GM12891 (cell line): ENCODE data around the gene WIF1.

Source experiments
- DNase-seq: peaks from one replicate; pipeline ENCODE4 v3.0.0; 2011; ENCODE audit warnings: low spot score; ENCODE audit not compliant: insufficient read length
- FAIRE-seq: peaks from 2 replicates; lab custom pipeline; 2011; peaks lifted over from hg19 to GRCh38; lab: Jason Lieb, UNC
- PAX5 ChIP-seq: IDR thresholded peaks from 2 replicates; pipeline ENCODE4 v1.6.1; 2011; ENCODE audit warnings: low read length, moderate library complexity, mild to moderate bottlenecking; ENCODE audit not compliant: insufficient read depth, severe bottlenecking
- POLR2A ChIP-seq: IDR thresholded peaks from 2 replicates; pipeline ENCODE4 v1.6.1; 2011; ENCODE audit warnings: low read depth, low read length, control low read depth
- POLR2AphosphoS5 ChIP-seq: IDR thresholded peaks from 2 replicates; pipeline ENCODE4 v1.6.1; 2011; ENCODE audit warnings: low read depth, low read length, control low read depth
- POU2F2 ChIP-seq: IDR thresholded peaks from 2 replicates; pipeline ENCODE4 v1.6.1; 2011; ENCODE audit warnings: low read depth, mild to moderate bottlenecking, control low read depth, low read length, moderate library complexity
- SPI1 ChIP-seq: IDR thresholded peaks from 2 replicates; pipeline ENCODE4 v1.6.1; 2011; ENCODE audit warnings: low read depth, low read length, control low read depth
- TAF1 ChIP-seq: IDR thresholded peaks from 2 replicates; pipeline ENCODE4 v1.6.1; 2011; ENCODE audit warnings: low read depth, low read length, control low read depth

Gene WIF1

DNA sequence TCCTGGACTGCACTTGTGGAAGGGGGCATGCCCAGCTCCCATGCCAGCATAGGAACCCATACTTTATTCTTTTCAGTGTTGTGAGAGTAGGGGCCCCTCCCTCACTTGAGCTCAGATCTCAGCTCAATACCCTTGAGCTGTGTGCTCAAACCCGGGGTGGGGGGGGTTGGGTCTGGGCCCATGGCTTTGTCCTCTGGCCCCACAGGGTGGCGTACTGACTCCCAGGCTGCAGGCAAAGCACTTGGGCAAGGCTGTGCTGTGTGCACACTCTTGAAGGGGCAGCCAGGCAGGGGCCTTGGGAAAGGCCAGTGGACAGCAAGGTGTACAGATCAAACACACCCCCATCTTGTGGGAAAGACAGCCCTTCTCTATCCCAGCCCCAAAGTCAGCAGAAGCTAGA lies 81.8 kb downstream of the WIF1 start:
- no peak for FAIRE-seq

DNA sequence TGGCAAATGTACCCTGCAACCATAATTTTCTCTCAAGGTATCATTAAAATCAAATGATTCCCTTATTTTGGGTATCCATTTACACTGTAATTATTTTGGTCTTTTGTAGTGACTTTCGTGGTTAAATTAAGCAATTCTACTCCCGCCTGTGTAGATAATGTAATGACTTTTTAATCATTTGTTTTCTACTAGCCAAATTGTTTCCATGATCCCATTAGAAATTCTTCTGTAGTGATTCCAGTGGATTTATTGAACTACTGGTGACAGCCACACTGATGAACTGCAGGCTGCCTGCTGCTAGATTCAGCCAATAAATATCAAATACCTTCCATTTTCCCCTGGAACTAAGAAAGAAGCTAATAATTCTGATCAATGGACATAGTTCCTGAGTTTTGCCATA lies 96.0 kb downstream of the WIF1 start:
- DNase-seq (no peak), FAIRE-seq (no peak)
- no peak for TF ChIP-seq POU2F2
- TF ChIP-seq PAX5, result no peak
- no peak for TF ChIP-seq SPI1
- TF ChIP-seq POLR2AphosphoS5, result no peak
- no peak for TF ChIP-seq POLR2A
- TF ChIP-seq TAF1, result no peak

More for the DNA sequence above, 81.8 kb downstream of the WIF1 start:
- no peak for DNase-seq
- TF ChIP-seq PAX5 (no peak), SPI1 (no peak), POLR2A (no peak), POU2F2 (no peak), TAF1 (no peak), POLR2AphosphoS5 (no peak)

DNA sequence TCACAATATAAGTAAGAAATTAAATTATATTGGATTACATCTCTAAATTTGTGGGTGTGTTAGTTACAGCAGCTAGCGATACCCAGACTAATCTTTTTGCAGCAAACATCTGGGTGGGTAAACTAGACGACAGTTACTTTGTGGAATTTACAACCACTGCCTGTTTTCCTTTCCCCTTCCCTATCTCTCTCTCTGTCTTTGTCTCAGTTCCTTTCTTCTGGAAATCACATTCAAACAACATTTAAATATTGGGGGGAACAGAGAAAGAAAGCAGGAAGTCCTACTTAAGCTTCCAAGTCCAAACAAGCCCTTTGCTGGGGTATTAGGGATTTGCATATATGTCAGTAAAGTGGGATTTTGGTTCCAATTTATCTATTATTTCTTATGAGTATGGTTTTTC lies 97.6 kb downstream of the WIF1 start:
- TF ChIP-seq POU2F2 (no peak), POLR2A (no peak), SPI1 (no peak), POLR2AphosphoS5 (no peak), TAF1 (no peak), PAX5 (no peak)
- FAIRE-seq, result no peak
- no peak for DNase-seq

DNA sequence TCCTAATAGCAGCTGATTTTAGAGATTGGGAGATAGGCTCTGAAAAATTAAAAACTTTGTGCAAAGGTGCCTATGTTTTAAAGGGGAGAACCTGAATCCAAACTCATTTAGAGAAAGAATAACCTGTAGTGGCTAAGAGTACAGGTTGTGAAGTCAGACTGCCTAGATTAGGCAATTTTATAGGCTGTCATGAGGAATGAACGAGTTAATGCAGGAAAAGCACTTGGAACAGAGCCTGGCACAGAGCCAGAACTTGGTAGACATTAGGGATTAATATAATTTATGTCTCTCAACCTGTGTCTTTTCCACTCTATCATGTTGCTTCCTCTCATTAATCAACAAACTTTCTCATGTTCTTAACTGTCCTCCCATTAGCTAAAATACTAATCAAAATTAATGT lies 98.1 kb downstream of the WIF1 start:
- TF ChIP-seq SPI1 (no peak), TAF1 (no peak), PAX5 (no peak), POU2F2 (no peak), POLR2AphosphoS5 (no peak), POLR2A (no peak)
- FAIRE-seq (no peak), DNase-seq (no peak)

DNA sequence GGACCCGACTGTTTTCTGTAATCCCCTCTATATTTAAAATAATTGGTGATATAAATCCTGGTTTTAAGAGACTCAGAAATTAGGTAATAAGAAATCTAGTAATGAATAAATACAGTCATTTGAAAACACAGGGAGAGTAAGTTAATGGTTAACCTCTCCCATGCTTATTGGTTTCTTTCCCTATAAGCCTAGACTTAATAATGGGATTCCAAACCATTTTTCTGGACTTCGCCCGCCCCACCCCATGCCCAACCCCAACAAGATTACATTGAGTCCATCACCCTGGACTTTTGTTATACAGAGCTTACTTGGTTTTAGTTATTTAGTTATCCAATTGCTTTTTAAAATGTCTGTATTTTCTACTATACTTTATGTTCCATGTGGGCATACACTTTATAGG lies 98.7 kb downstream of the WIF1 start:
- TF ChIP-seq POLR2AphosphoS5 (no peak), POU2F2 (no peak), SPI1 (no peak), TAF1 (no peak), PAX5 (no peak), POLR2A (no peak)
- FAIRE-seq, result no peak
- no peak for DNase-seq

DNA sequence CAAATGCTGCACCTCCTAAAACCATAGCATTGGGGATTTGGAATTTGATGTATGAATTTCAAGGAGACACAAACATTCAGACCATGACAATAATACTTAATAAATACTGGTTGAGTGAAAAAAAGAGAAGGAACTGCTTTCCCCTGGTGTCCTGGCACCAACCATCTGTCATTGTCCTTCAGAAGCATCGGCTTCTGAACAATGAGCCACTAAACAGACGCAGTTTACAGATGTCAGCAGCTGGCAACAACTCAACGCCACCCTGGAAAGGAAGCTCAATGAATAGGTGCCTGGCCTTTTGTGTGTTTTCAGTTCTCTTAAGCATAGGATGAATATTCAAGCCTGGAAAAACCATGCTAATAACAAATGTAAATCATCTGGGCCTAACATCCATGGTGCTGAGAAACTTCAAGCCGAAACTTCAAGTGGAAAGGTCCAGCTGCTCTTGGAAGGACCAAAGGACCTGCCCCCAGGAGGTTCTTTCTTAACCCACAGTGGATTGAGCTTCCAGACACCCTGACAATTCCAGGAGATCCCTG lies 101.3 kb downstream of the WIF1 start:
- TF ChIP-seq POU2F2 (no peak), TAF1 (no peak), SPI1 (no peak), PAX5 (no peak), POLR2AphosphoS5 (no peak), POLR2A (no peak)
- FAIRE-seq (no peak), DNase-seq (no peak)

DNA sequence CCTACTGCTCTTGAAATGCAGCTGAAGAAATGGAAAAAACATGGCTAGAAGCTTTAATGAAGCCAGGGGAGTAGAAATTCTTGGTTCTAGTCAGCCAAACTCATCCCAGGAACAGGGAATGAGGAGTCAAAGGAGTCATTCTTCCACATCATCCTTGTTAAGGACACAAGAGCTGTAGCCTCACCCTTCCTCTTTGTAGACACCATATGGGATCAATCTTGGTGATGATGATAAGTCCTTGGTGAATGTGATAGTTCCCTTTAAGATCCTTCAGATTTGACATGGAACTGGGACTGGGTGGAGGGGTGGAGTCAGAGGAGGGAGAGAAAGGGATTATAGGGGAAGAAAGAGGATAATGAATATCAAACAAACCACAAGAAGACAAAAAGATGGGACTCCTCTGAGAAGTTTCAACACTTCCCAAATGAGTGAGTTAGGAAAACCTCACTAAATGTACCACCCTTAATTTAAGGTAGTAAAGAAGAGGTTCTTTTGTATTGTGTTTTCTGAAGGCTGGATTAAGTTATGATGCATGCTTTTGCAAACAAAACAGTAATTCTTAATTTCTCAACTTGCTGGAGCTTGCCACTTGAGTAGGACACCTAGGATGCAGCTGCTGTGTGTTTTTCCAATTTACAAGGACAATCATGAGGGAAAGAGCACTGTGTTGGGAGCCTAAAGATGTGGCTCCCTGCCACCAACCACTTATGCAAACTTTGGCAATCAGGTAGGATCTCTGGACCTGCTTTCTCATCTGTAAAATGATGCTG lies 104.0 kb downstream of the WIF1 start:
- no peak for FAIRE-seq
- TF ChIP-seq POLR2A (no peak), POLR2AphosphoS5 (no peak), SPI1 (no peak), POU2F2 (no peak), PAX5 (no peak), TAF1 (no peak)
- no peak for DNase-seq

DNA sequence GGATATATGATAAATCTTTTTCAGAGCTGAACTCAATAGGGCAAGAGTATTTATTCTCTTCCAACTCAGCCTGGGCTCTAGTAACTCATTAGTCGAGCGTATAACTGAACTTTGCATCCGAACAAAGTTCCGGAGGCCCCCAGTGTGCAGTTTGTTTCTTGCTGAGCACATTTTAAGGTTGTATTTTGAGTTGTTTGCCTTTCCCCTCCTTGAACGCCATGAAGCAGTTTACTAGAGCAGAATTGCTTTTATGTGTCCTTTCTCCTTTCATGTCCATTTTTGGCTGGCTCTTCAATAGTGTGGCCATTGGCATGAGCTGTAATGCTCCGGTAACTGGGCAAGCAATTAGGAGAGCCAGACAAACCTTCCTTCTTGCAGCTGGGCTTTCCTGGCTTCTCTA lies 105.3 kb downstream of the WIF1 start:
- DNase-seq, result no peak
- no peak for TF ChIP-seq POU2F2
- no peak for FAIRE-seq

DNA sequence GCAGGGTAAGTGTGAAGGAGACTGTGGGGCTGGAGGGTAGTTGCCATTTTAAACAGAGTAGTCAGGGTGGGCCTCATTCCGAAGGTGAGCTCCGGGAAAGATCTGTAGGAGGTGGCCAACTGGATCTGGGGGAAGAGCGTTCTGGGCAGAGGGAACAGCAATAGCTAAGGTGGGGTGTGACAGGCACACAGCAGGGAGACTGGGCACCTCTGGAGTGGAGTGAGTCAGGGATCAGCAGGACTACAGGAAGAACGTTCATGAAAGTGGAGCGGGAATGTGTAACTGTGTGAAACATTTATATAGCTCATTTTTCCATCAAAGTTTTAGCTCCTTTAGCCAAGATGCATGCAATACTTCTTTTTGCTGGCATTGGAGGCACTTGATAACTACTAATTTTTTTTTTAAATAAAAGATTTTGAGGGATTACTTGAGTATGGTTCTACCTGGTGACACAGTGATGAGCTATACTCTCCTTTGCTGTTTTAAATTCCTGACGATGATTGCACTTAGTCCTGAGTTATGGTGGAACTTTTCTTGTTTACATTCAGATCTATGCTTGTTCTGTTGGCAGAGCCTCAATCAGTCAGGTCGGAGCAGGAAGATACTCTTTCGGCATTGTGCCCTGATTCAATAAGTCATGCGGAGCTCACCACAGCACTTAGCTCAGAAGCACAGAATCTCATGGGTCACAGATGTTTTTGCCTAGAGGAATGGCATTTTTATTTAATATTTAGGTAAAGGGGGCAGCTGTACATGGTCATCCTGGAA lies 106.4 kb downstream of the WIF1 start:
- no peak for FAIRE-seq
- no peak for DNase-seq
- TF ChIP-seq POLR2A (no peak), SPI1 (no peak), PAX5 (no peak), POLR2AphosphoS5 (no peak), POU2F2 (no peak)

DNA sequence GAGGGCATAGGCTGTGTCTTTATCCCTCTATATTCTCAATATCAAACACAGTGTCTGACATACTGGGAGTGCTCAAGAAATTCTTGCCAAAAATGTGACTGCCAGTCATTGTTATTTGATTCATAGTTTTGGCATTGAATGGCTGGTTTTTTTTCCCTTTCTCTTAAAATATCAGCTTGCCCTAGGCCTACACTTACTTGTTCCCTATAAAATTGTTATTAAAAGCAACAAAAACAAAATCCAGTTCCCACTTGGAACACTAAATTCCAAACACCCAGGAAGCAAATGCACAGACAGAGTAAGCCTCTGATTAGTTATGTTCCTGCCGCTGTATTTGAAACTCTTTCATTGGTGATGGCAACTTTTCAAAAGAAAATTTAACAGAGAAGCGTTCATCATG lies 110.7 kb downstream of the WIF1 start:
- FAIRE-seq, result no peak
- TF ChIP-seq POLR2A (no peak), POLR2AphosphoS5 (no peak), TAF1 (no peak), POU2F2 (no peak), SPI1 (no peak), PAX5 (no peak)
- DNase-seq, result no peak

DNA sequence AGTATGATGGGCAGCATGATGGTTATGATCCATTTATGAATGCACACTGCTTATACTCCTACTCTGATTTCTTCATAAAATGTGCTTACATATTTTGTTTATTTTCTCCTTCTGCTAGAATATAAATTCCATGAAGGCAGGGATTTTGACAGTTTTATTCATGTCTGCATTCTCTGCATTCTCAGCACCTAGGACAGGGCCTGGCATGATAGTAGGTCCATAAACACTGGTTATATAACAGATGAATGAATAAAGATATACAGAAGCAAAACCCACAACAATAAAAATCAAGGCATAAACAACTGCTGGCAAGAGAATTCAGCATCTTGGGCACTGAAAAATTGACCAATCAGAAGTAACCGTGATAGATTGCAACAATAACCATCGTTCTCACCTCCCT lies 115.4 kb downstream of the WIF1 start:
- DNase-seq (no peak), FAIRE-seq (no peak)
- TF ChIP-seq TAF1, result no peak
- TF ChIP-seq POLR2AphosphoS5, result no peak
- no peak for TF ChIP-seq POU2F2
- no peak for TF ChIP-seq SPI1
- TF ChIP-seq POLR2A, result no peak
- no peak for TF ChIP-seq PAX5
